K562 (cell line): Measurements from ENCODE around the gene RPRML. TPM values are rescaled to one million over a fixed set of nuclear protein-coding genes. Genes with fewer than 3 reads are reported as not detected.

Source experiments
- ATAC-seq: fragments of 200-7000 bp; cut with Tn5 transposase; 3 replicates; pipeline ENCODE4 v1.9.1; 2020; ENCODE audit warnings: moderate library complexity
- BruUV-seq: library from RNA; stranded (reverse); fragments of 400-500 nt; replicated peaks from 2 replicates; lab custom pipeline; 2021; lab: Mats Ljungman, UMichigan
- CTCF ChIA-PET: fragments of 300-600 bp; formaldehyde crosslinking; extraction: SDS; loops from one replicate; lab custom pipeline; 2021; ENCODE audit warnings: low intra/inter-chr PET ratio; lab: Yijun Ruan, JAX
- POLR2A ChIA-PET: fragments of 300-600, 350-650 bp; sonication (Branson Sonifier 250); formaldehyde crosslinking; extraction: SDS; loops from one replicate; lab custom pipeline; 2021; ENCODE audit warnings: antibody characterized with exemption, inconsistent platforms; lab: Yijun Ruan, JAX
- DNase-seq, 4 experiments: peaks; one replicate each; pipeline versions ENCODE4 v3.0.0 to v3.0.0-alpha.2; 2011 to 2018; ENCODE audit warnings: low spot score in 3 of 4, mixed read lengths in 3 of 4; ENCODE audit errors: extremely low read depth in 1 of 4
- FAIRE-seq: peaks from 2 replicates; lab custom pipeline; 2011; peaks lifted over from hg19 to GRCh38; lab: Jason Lieb, UNC
- H2AFZ ChIP-seq: 2 replicates; pipeline ENCODE4 v1.6.0; 2011; ENCODE audit warnings: low read depth, low read length, control low read depth, inconsistent platforms
- H3K27ac ChIP-seq: fragments of 200-600 bp; 3 replicates; pipeline ENCODE4 v1.8.0; 2011; ENCODE audit warnings: low read depth, mild to moderate bottlenecking, control low read depth, inconsistent platforms, low read length, moderate library complexity, mixed read lengths; ENCODE audit errors: extremely low read depth
- H3K27me3 ChIP-seq, 2 experiments: fragments of 300-600 bp in 1 of 2; 2 replicates in 1 of 2; 3 replicates in 1 of 2; pipeline versions ENCODE4 v1.6.0 to v1.8.0; 2011; ENCODE audit warnings: inconsistent platforms in 2 of 2, low read length in 2 of 2, mild to moderate bottlenecking in 1 of 2, mixed read lengths in 1 of 2, moderate library complexity in 1 of 2; ENCODE audit not compliant: control insufficient read depth in 2 of 2, insufficient read depth in 2 of 2
- H3K36me3 ChIP-seq: fragments of 300-600 bp; 3 replicates; pipeline ENCODE4 v1.8.0; 2011; ENCODE audit warnings: mild to moderate bottlenecking, low read length, inconsistent platforms; ENCODE audit not compliant: control insufficient read depth, insufficient read depth
- H3K4me1 ChIP-seq, 2 experiments: fragments of 200-600 bp in 1 of 2; replicated peaks in 1 of 2; 2 replicates in 1 of 2; 3 replicates in 1 of 2; pipeline versions ENCODE4 v1.5.1 to v1.8.0; 2011; ENCODE audit warnings: inconsistent platforms in 2 of 2, low read length in 2 of 2, mild to moderate bottlenecking in 1 of 2, mixed read lengths in 1 of 2, moderate library complexity in 1 of 2; ENCODE audit not compliant: control insufficient read depth in 2 of 2, insufficient read depth in 2 of 2
- H3K4me2 ChIP-seq: 2 replicates; pipeline ENCODE4 v1.6.1; 2011; ENCODE audit warnings: low read length, control low read depth, inconsistent platforms, mixed read lengths; ENCODE audit not compliant: insufficient read depth
- H3K4me3 ChIP-seq: fragments of 200-600 bp; sonication (generic), shearing (Covaris generic); 2 replicates; pipeline ENCODE4 v1.5.1; 2016; ENCODE audit warnings: control low read depth, inconsistent platforms
- H3K79me2 ChIP-seq: fragments of 200-600 bp; 3 replicates; pipeline ENCODE4 v1.8.0; 2011; ENCODE audit warnings: low read length, inconsistent platforms; ENCODE audit not compliant: control insufficient read depth, insufficient read depth
- H3K9ac ChIP-seq, 2 experiments: 2 replicates each; pipeline versions ENCODE4 v1.6.0 to v1.6.1; 2011; ENCODE audit warnings: low read depth in 2 of 2, low read length in 2 of 2, control low read depth in 1 of 2, inconsistent platforms in 1 of 2, mild to moderate bottlenecking in 1 of 2, mixed read lengths in 1 of 2; ENCODE audit not compliant: insufficient read depth in 1 of 2
- H3K9me1 ChIP-seq: one replicate; pipeline ENCODE4 v1.6.0; 2011; ENCODE audit warnings: inconsistent platforms, mild to moderate bottlenecking, low read length, moderate library complexity; ENCODE audit not compliant: control insufficient read depth, insufficient read depth
- H3K9me3 ChIP-seq: replicated peaks from 2 replicates; pipeline ENCODE4 v1.5.1; 2011; ENCODE audit warnings: low read depth, low read length, inconsistent platforms; ENCODE audit not compliant: control insufficient read depth, insufficient read depth
- H4K20me1 ChIP-seq: replicated peaks from 2 replicates; pipeline ENCODE4 v1.6.1; 2011; ENCODE audit warnings: low read length, inconsistent platforms, mixed read lengths; ENCODE audit not compliant: control insufficient read depth, insufficient read depth
- BRCA1 ChIP-seq, 2 experiments: fragments of 450-650 bp in 1 of 2; sonication (generic) in 1 of 2; formaldehyde crosslinking in 1 of 2; IDR thresholded peaks; 2 replicates each; pipeline versions ENCODE4 v1.5.0 to v1.6.1; 2017 to 2020; ENCODE audit warnings: mild to moderate bottlenecking in 1 of 2, missing genetic modification reagents in 1 of 2
- FOXA3 ChIP-seq, 2 experiments: fragments of 450-650 bp in 1 of 2; sonication (generic) in 1 of 2; formaldehyde crosslinking; IDR thresholded peaks in 1 of 2; conservative IDR thresholded peaks in 1 of 2; 2 replicates each; pipeline versions ENCODE4 v1.4.0 to v1.8.0; 2020 to 2022; ENCODE audit warnings: mild to moderate bottlenecking in 2 of 2, missing genetic modification reagents in 1 of 2
- FOXJ2 ChIP-seq: fragments of 200-800 bp; sonication (Bioruptor generic); IDR thresholded peaks from 2 replicates; pipeline ENCODE4 v1.6.1; 2016; ENCODE audit warnings: missing genetic modification characterization, missing compliant biosample characterization
- KAT2B ChIP-seq: IDR thresholded peaks from one replicate; pipeline ENCODE4 v1.6.1; 2012; ENCODE audit warnings: low read depth, mild to moderate bottlenecking, control low read depth, inconsistent platforms, low read length, moderate library complexity
- KDM2B ChIP-seq: fragments of 250-450 bp; sonication (Bioruptor Pico); IDR thresholded peaks from 2 replicates; pipeline ENCODE4 v1.8.0; 2021; ENCODE audit warnings: mild to moderate bottlenecking, moderate library complexity
- MTA2 ChIP-seq: fragments of 450-650 bp; IDR thresholded peaks from 2 replicates; pipeline ENCODE4 v1.6.1; 2016; ENCODE audit warnings: low read depth
- NRF1 ChIP-seq, 2 experiments: fragments of 450-650 bp; IDR thresholded peaks in 1 of 2; conservative IDR thresholded peaks in 1 of 2; 2 replicates each; pipeline ENCODE4 v1.6.1; 2014; ENCODE audit warnings: mild to moderate bottlenecking in 2 of 2
- PML ChIP-seq: IDR thresholded peaks from 2 replicates; pipeline ENCODE4 v1.6.1; 2012; ENCODE audit warnings: low read length, inconsistent platforms
- PRMT5 ChIP-seq: sonication (generic); formaldehyde crosslinking; IDR thresholded peaks from 2 replicates; pipeline ENCODE4 v1.5.0; 2020; ENCODE audit warnings: missing genetic modification reagents
- RBM39 ChIP-seq: fragments of 200-400 bp; formaldehyde crosslinking; optimal IDR thresholded peaks from 2 replicates; pipeline ENCODE3; 2018; ENCODE audit warnings: low read depth, low read length
- SUPT5H ChIP-seq: fragments of 450-650 bp; IDR thresholded peaks from 2 replicates; pipeline ENCODE4 v1.6.1; 2016
- ZEB2 ChIP-seq: fragments of 450-650 bp; IDR thresholded peaks from 2 replicates; pipeline ENCODE4 v1.6.1; 2016
- ZNF347 ChIP-seq: fragments of 450-650 bp; formaldehyde crosslinking; IDR thresholded peaks from 2 replicates; pipeline ENCODE4 v1.4.0; 2020; ENCODE audit warnings: low read depth, mild to moderate bottlenecking, moderate library complexity
- ZNF75A ChIP-seq: fragments of 450-650 bp; formaldehyde crosslinking; IDR thresholded peaks from 2 replicates; pipeline ENCODE4 v1.4.0; 2020; ENCODE audit warnings: mild to moderate bottlenecking
- WGBS: fragments of 100-300 bp; shearing (Covaris generic); methylation state at CpG from one replicate; pipeline ENCODE4 v1.1.6; 2016; ENCODE audit warnings: low coverage, mixed read lengths; ENCODE audit not compliant: insufficient coverage; ENCODE audit errors: missing lambda C conversion rate; 5-methylcytosine and 5-hydroxymethylcytosine counted together
- in situ Hi-C: fragments of 300-500 bp; cut with MboI; formaldehyde crosslinking; loops from 4 replicates; pipeline ENCODE4 v1.15.0; 2018; ENCODE audit warnings: inconsistent platforms, mixed read lengths
- intact Hi-C: fragments of 100-400 bp; cut with micrococcal nuclease; formaldehyde crosslinking; loops from 2 replicates; pipeline ENCODE4 v1.14.2; 2022
- polyA plus RNA-seq, 8 experiments: library from polyadenylated mRNA; depleted of rRNA in 4 of 8; stranded (reverse) in 5 of 8; unstranded in 3 of 8; fragments of >200 nt; fragmentation: Nextera tagmentation in 2 of 8; fragmentation: Illumina TruSeq in 1 of 8; extraction: Ambion mirVana in 2 of 8; extraction: Trizol in 1 of 8; gene quantifications; 2 replicates each; pipeline versions ENCODE4 v1.2.1 to v1.2.3, GENCODE V29; 2011 to 2014; ENCODE audit warnings: inconsistent platforms in 1 of 8, missing spikeins in 1 of 8
- total RNA-seq, 7 experiments: library from RNA; depleted of rRNA in 6 of 7; stranded (reverse); fragments of >200 nt in 6 of 7; fragmentation: Illumina TruSeq in 2 of 7; extraction: Trizol in 2 of 7; gene quantifications; 2 replicates each; pipeline versions ENCODE4 v1.2.1 to v1.2.3, GENCODE V29; 2011 to 2021; ENCODE audit warnings: low replicate concordance in 1 of 7
- TF ChIP-seq, protein P1 (sequence below): fragments of 250-450 bp; sonication (Bioruptor Pico); IDR thresholded peaks from 2 replicates; pipeline ENCODE4 v1.8.0; 2021; ENCODE audit warnings: moderate library complexity, mild to moderate bottlenecking, inconsistent platforms
- TF ChIP-seq, protein P2 (sequence below): sonication (generic); formaldehyde crosslinking; IDR thresholded peaks from 2 replicates; pipeline ENCODE4 v1.8.0; 2022; ENCODE audit warnings: missing genetic modification reagents, mild to moderate bottlenecking, moderate library complexity, borderline replicate concordance
- TF ChIP-seq, protein P3 (sequence below): fragments of 450-650 bp; IDR thresholded peaks from 2 replicates; pipeline ENCODE4 v1.6.1; 2016; ENCODE audit warnings: borderline replicate concordance

Gene RPRML
- total and polyA plus RNA-seq, 9 of the 15 experiments (the other 6 are each of a cell fraction or from before 2014, with no cell fraction given): not detected

- no TSS peak for BruUV-seq
- intact Hi-C loops: no loop called here
- CTCF ChIA-PET: no interaction called here
- Histone ChIP-seq H3K9me1 (peaks cover 6% of the 10 kb centered on the region), H4K20me1 (peaks cover 19% of the 10 kb centered on the region), H3K27me3 (no peaks in the 10 kb centered on the region), H3K9me3 (no peaks in the 10 kb centered on the region), H3K4me2 (no peak overlapping the region), H3K4me3 (no peak overlapping the region), H3K27ac (no peak overlapping the region), H3K36me3 (peaks cover 77% of the 10 kb centered on the region), H3K4me1 (peaks cover 0 to 5% of the 10 kb centered on the region in 2 experiments; a peak in 3 of 5 replicates), H2AFZ (no peak overlapping the region), H3K9ac (no peak overlapping the region), H3K79me2 (peaks cover 45% of the 10 kb centered on the region)
- DNase-seq (no peak), FAIRE-seq (no peak), ATAC-seq (no peak)
- TF ChIP-seq SUPT5H: no peak
- TF ChIP-seq, protein P1, sequence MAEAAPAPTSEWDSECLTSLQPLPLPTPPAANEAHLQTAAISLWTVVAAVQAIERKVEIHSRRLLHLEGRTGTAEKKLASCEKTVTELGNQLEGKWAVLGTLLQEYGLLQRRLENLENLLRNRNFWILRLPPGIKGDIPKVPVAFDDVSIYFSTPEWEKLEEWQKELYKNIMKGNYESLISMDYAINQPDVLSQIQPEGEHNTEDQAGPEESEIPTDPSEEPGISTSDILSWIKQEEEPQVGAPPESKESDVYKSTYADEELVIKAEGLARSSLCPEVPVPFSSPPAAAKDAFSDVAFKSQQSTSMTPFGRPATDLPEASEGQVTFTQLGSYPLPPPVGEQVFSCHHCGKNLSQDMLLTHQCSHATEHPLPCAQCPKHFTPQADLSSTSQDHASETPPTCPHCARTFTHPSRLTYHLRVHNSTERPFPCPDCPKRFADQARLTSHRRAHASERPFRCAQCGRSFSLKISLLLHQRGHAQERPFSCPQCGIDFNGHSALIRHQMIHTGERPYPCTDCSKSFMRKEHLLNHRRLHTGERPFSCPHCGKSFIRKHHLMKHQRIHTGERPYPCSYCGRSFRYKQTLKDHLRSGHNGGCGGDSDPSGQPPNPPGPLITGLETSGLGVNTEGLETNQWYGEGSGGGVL (CRISPR knock-in tag): no peak
- TF ChIP-seq PRMT5: no peak
- TF ChIP-seq ZEB2: no peak
- no peak for TF ChIP-seq NRF1 (conservative IDR thresholded peaks at IDR 0.05 in 1 of 2, IDR thresholded peaks at IDR 0.05 in 1 of 2)
- TF ChIP-seq FOXJ2 (tag): no peak
- no peak for TF ChIP-seq KDM2B (CRISPR knock-in tag)
- TF ChIP-seq, protein P2, sequence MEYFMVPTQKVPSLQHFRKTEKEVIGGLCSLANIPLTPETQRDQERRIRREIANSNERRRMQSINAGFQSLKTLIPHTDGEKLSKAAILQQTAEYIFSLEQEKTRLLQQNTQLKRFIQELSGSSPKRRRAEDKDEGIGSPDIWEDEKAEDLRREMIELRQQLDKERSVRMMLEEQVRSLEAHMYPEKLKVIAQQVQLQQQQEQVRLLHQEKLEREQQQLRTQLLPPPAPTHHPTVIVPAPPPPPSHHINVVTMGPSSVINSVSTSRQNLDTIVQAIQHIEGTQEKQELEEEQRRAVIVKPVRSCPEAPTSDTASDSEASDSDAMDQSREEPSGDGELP (CRISPR knock-in tag): no peak
- TF ChIP-seq FOXA3 (CRISPR knock-in tag; conservative IDR thresholded peaks at IDR 0.05 in 1 of 2, IDR thresholded peaks at IDR 0.05 in 1 of 2): no peak
- no peak for TF ChIP-seq BRCA1 (IDR thresholded peaks at IDR 0.05)
- no peak for TF ChIP-seq BRCA1 (CRISPR knock-in tag; IDR thresholded peaks at IDR 0.05)
- TF ChIP-seq RBM39: no peak
- no peak for TF ChIP-seq ZNF347 (CRISPR knock-in tag)
- TF ChIP-seq KAT2B: no peak
- TF ChIP-seq MTA2: no peak
- no peak for TF ChIP-seq ZNF75A
- TF ChIP-seq, protein P3, sequence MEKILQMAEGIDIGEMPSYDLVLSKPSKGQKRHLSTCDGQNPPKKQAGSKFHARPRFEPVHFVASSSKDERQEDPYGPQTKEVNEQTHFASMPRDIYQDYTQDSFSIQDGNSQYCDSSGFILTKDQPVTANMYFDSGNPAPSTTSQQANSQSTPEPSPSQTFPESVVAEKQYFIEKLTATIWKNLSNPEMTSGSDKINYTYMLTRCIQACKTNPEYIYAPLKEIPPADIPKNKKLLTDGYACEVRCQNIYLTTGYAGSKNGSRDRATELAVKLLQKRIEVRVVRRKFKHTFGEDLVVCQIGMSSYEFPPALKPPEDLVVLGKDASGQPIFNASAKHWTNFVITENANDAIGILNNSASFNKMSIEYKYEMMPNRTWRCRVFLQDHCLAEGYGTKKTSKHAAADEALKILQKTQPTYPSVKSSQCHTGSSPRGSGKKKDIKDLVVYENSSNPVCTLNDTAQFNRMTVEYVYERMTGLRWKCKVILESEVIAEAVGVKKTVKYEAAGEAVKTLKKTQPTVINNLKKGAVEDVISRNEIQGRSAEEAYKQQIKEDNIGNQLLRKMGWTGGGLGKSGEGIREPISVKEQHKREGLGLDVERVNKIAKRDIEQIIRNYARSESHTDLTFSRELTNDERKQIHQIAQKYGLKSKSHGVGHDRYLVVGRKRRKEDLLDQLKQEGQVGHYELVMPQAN: no peak
- no peak for TF ChIP-seq PML
- in situ Hi-C loops: no loop called here
- POLR2A ChIA-PET: interaction anchor here (1.5 kb wide), 1 partner anchor 12 kb away, joined by 4 read pairs; no protein-coding TSS in a partner anchor
- WGBS: 98% methylated on average over 4 of the region's 4 CpGs
These were observed 49.0 kb downstream of the RPRML start for GRCh38 chr17:46930051-46930450.
